ENCODE data around the gene CYP11A1.

Gene CYP11A1

DNA sequence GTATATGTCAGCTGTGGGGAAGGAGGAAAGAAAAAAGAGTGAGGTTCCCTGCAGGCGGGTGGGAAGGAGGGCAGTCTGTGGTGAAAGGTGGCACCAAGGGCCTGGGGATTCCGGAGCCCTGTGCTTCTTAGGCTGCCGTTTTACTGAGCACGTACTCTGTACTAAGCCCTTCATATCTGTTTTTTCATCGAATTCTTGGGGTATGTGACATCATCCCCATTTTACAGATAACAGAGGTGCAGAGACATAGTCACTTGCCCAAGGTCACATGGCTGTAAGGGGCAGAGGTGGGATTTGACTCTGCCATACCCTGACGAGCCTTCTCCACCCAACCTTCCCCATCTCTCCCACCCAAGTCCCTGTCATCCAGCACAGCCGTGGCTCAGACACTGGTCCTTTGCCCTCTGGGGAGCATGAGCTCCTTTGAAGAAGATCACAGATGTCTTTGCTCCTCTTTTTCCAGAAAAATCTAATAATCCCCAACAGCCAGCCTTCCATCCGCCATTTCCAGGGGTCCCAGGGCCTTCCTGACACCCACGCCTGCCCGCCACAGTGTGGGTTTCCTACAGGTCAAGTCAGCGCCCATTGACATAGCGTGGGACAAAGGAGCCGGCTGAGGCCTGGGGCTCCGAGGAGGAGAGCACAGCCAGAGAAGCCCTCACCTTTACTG, 24.2 kb downstream of the CYP11A1 start:
- DNase-seq, result no peak

DNA sequence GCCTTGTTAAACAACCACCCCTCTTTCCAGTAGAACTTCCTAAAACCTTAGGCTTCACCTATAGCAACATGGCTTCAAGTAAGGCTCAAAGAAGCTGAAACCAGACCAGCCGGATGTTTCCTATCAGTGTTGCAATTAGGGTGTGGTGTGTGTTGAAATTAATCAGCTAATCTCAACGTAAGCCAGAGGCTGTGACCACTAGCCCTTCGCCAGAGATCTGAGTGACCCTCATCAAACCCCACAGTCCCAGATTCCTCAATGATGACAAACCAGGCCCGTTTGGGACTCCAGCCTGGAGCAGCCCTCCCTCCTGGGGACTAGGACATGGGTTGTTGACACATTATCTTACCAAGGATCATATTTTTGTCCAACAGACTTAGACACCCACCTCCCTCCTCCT, 27.3 kb downstream of the CYP11A1 start:
- peak; percentile 24 for DNase-seq

DNA sequence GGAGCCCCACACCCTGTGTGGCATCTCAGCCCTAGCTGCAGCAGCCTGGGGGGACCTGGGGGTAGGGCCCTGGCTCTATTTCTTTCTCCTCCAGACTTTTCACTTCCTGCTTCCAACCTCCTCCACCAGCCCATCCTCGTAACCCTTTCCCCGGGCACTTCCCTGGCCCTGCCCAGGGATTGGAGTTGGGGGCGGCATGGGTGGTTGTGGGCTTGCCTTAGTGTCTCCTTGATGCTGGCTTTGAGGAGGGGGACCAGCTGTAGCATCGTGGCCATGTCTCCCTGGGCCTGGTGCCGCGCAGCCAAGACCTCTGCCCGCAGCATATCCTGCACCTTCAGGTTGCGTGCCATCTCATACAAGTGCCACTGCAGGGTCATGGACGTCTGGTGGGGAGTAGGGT, 28.1 kb downstream of the CYP11A1 start:
- no peak for DNase-seq

DNA sequence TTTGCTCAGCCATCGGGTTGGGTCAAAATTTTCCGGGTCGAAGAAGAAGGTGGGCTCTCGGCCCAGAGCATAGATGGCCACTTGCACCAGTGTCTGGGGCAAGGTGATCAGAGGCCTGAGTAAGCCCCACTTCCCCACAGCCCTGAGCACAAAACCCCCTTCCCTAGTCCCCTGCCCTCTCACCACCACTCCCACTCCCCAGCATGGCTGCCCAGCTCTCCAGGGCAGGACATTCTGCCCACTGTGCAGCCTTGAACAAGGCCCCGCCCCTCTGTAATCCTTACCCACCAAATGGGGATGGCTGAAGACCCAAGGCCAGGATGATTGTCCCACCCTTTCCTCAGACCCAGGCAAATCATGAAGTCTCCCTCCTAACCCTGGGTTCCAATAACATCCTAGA, 28.8 kb downstream of the CYP11A1 start:
- no peak for DNase-seq

DNA sequence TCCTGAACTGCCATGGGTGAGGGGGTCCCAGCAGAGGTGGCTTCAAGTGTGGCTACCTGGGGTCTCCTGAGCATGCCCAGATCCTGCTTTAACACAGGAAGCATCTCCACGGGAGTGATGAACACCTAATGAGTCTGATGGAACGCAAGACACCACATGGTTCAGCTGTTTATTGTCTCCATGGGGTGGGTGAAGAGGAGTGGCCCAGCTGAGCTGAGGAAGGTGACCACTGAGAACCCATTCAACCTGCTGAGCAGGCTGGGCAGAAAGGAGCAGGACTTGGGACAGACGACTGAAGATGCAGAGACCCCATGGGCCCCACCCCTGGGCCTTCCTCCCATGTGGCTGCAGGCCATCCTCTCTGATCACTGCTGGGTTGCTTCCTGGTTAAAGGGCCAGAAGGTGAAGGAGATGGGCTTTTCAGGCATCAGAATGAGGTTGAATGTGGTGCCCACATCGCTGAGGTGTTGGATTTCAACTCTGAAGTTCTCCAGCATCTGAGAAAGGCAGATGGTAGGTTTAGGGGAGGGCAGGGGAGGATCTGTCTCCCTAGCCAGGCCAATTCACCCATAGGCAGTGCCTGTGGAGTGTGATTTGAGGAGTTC, 29.7 kb downstream of the CYP11A1 start:
- DNase-seq, result no peak

DNA sequence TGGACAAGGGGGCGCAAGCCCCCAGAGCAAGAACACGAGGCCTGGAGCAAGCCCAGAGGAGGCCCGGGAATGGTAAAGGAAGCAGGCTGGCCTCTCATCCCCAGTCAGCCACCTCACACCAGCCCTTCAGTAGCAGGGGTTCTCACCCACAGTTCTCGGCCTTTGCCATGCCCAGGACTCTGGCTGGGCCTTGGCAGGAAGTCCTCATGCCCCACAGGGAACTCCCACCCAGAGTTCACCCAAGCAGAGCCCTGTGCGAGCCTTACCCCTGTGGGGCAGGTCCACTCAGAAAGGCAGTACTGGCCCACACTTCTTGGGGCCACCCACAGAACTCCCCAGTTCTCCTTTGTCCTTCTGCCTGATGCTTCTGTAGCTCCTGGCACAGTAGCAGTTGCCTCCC, 30.3 kb downstream of the CYP11A1 start:
- DNase-seq, result no peak

DNA sequence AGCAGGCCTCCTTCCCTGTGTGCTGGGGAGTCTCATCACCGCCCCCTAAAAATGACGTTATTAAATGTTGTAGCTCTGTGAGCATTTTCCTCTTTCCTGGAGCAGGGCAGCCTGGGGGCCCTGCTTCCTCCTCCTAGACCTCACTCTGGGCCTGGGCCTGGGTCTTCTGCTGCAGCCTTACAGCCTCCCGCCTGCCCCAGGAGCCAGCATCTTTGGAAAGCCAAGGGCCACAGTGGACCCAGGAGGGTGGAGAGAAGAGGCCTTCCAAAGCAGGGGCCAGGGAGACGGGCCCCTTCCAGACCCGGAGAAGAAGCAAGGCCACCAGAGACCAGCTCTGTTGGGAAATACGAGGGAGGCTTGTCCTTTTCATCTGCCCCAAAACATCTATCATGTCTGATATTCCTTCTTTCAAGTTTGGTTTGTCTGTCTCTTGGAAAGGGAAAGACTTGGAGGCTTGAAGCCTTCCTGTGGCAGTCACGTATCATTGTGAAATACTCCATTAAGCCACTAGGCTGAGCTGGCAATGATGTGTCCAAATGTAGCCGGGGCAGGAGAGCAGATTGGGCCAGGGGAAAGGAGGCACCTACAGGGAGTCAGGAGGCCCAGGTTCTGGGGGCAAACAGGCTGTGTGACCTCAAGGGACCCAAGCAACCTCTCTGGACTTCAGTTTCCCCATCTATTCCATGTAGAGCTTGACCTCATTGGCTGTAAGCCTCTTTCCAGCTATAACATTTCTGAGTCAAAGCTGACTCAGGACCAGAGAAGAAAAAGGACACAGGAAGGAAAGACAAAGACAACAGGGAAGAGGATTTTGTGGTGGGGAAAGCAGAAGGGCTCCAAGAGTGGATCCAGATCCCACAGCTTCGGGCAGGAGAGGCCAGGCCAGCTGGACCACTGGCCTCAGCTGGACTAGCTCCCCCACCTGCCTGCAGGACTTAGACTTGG, 31.1 kb downstream of the CYP11A1 start:
- no peak for DNase-seq

DNA sequence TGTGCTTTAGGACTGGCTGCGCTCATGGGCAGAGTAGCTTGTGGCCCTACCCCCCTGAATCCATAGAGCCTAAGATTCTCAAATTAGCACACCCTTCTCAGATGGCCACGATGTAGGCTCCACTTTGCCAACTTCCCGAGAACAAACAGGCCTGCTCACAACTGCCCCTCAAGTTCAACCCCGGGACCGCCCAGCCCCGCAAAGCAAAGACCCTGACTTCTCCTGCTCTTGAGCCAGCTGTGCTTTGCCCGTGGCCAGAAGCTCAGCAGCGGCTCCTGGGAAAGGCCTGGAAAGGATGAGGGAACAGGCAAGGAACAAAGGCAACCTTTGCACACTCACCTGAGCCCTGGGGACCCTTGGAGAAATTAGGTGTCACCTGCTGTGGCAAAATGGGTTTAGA, 32.0 kb downstream of the CYP11A1 start:
- no peak for DNase-seq

DNA sequence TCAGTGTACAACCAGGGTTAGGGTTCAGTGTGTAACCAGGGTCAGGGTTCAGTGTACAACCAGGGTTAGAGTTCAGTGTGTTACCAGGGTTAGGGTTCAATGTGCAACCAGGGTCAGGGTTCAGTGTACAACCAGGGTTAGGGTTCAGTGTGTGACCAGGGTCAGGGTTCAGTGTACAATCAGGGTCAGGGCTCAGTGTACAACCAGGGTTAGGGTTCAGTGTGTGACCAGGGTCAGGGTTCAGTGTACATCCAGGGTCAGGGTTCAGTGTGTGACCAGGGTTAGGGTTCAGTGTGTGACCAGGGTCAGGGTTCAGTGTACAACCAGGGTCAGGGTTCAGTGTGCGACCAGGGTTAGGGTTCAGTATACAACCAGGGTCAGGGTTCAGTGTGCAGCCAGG, 33.3 kb downstream of the CYP11A1 start:
- no peak for DNase-seq

DNA sequence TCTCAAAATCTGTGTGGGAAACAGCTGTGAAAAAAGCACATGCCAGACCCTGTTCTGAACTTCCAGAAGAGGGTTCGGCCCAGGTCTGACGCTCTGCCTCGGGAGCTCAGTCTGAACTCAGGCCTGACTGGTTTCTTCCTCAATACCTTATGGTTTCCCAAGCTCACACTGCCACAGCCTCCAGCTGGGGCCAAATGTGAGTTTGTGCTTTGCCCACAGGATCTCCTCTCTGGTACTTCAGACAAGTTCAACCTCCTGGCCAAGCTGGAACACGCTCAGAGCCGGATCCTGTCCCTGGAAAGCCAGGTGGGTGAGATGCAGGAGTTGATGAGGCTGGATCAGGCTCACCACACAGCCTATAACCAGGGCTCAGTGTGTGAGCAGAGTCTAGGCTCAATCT, 33.8 kb downstream of the CYP11A1 start:
- no peak for DNase-seq

DNA sequence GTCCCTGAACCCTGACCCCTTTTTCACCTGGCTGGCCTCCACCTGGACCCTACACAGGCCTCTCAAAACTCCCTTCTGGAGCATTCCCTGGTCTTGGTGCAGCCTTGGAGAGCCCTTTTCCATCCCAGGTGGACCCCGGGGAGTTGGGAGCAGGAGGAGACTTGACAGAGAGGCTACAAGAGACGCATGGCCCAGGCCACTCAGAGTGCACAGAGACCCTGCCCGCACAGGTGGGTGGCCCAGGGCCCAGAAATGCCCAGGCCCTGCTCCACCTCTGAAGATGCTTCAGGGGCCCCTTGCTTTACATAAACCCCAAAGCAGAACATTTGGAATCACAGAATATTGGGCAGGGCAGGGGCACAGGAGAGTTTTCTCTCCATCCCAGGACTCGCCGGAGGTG, 34.4 kb downstream of the CYP11A1 start:
- DNase-seq, result no peak

DNA sequence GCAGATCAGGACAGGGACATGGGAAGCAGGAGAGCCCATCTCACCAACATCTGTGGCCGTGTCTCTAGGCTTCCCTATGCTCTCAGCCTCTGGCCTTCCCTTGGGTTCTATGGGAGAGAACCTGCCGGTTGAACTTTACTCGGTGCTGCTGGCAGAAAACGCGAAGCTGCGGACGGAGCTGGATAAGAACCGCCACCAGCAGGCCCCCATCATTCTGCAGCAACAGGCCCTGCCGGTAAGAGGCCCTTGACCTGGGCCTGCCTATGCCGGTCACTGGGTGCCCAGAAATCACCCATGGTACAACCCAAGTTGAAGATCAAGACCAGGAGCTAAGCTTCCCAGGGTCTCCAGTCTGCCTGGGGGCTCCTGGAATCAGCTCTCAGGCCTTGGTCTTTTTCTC, 34.8 kb downstream of the CYP11A1 start:
- no peak for DNase-seq

DNA sequence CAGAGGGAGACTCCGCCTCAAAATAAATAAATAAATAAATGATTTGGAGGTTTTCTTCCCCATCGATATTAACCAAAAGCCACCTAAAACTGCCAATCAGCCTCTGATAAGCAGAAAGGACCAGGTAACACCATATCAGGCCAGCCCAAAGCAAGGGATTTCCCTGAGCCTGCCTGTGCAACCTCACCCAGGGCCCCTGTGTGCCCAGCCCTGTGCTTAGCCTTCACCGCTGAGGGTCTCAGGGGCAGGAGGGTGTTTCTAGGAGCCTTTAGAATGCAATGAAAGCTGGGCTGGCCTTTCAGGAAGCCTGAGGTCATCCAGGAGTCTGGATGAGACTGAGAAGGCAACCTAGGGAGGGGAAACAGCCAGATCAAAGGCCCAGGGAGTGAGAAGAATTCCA, 35.4 kb downstream of the CYP11A1 start:
- DNase-seq, result no peak

DNA sequence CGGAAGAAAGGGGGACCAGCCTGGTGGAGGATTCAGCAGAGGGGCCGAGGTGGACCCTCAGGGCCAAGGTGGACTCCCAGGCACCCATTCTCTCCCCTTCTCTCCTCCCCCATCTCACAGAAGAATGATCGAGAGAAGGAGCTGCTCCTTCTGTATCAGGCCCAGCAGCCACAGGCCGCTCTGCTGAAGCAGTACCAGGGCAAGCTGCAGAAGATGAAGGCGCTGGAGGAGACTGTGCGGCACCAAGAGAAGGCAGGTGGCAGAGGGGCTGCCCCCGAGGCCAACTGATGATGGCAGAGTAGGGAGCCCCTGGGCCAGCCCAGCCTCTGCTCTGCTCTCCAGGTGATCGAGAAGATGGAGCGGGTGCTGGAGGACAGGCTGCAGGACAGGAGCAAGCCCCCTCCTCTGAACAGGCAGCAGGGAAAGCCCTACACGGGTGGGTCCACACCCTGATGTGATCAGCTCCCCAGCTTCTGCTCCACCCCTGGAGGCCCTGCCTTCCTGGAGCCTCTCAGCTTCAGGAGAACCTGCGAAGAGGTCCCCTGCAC, 36.5 kb downstream of the CYP11A1 start:
- no peak for DNase-seq

DNA sequence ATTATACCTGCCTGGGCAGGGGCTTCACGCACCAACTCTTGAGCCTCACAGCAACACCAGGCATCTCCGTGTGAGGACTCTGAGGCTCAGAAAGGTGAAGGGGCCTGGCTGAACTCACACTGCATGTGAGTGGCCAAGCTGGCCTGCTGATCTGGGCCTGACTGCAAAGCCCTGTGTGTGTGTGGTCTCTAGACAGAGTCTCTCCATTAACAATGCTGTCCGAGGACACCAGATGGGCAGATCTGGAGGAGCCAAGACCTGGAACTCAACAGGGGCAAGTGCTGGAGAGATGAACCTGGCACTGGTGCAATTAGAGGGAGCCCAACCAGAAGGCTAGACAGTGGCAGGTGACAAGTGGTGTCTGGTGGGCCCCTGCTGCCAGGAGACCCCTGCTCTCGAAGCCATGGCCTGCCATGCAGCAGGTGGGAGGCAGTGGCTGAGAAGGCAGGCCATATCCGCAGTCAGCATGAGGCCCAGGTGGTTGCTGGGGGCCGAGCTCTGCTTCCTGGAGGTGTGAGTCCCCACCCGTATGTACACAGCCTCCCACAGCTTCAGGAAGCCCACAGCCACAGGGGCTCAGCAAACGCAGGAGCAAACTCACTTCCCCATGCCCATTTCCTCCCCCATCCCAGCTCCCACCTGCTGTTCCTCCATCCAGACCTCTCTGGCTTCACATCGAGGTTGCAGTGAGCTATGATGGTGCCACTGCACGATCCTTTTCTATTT, 39.0 kb downstream of the CYP11A1 start:
- no peak for DNase-seq

DNA sequence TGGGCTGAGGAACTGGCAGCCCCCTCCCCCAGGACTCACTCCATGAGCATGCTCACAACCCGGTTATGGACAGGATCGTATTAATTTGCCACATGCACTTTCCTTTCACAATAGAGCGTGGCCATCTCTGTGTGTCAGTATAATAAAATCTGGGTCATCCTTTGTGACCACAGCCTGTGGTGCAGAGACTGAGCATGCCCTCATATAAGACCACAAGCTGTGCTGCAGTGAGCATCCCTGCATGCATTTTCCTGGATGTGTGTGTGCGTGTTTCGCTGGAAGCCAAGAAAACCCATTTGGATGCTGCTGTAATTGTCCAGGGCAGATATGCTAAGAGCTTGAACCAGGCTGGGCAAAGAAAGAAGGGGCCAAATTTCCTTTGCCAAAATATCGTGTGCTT, 39.7 kb downstream of the CYP11A1 start:
- no peak for DNase-seq

DNA sequence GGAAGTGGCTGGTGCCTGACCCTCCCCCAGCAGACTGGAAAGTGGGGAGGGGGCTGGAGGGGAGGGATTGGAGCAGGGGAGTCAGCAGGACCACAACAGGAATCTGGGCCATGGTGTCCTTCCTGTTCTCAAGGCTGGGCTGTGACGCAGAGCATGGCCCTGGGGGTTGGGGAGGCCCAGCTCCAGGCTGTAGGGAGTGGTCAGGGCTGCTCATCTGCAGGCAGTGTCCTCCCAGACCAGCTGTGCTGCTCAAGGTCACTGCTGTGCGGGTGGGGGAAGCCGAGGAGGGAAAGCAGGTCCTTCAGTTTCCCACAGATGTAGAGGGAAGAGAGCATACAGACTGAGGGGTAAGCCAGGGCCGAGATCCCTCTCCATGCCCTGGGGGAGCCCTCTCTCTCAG, 40.7 kb downstream of the CYP11A1 start:
- DNase-seq, result no peak

DNA sequence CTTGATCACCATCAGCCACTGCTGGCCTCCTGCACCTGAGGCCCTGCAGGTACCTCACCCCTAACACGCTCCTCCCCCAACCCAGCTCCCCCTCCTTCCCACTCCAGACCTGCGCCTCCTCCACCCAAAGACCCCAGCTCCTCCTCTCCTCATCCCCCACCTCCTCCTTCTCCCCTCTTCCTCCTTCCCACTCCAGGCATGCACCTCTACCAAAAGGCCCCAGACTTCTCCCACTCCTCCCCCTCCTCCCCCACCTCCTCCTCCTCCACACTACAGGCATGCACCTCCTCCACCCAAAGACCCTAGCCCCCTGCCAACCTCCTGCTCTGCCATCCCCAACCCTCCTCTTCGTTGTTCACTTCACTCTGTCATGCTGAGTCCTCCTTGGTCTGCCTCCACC, 42.7 kb downstream of the CYP11A1 start:
- DNase-seq, result no peak

DNA sequence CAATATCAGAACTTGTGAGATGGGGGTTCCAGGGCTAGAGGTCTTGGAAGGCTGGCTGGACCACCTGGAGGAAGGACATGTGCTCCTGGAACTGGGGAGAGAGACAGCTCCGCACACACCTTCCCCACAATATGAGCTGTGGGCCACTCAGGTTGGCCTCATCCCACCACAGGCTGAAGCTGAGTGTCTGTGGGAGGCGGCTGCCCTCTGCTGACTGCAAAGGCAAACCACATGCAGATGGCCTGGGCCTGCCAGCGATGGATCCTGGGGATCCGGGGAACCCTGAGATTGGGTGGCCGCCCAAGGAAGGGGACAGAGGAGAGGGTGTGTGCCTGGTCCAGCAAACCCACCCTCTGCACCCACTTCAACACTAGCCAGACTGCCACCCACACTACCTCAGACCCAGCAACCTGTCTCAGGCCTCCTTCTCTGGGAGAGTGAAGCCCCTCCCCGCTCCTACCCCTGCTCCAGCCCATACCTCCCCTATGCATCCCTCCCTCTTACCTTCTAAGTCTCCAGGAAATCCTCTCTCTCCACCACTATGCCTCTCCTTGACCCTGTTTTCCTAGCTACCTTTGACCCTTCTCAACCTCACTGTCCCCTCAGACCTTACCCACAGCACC, 44.8 kb downstream of the CYP11A1 start:
- peak; percentile 67 for DNase-seq

DNA sequence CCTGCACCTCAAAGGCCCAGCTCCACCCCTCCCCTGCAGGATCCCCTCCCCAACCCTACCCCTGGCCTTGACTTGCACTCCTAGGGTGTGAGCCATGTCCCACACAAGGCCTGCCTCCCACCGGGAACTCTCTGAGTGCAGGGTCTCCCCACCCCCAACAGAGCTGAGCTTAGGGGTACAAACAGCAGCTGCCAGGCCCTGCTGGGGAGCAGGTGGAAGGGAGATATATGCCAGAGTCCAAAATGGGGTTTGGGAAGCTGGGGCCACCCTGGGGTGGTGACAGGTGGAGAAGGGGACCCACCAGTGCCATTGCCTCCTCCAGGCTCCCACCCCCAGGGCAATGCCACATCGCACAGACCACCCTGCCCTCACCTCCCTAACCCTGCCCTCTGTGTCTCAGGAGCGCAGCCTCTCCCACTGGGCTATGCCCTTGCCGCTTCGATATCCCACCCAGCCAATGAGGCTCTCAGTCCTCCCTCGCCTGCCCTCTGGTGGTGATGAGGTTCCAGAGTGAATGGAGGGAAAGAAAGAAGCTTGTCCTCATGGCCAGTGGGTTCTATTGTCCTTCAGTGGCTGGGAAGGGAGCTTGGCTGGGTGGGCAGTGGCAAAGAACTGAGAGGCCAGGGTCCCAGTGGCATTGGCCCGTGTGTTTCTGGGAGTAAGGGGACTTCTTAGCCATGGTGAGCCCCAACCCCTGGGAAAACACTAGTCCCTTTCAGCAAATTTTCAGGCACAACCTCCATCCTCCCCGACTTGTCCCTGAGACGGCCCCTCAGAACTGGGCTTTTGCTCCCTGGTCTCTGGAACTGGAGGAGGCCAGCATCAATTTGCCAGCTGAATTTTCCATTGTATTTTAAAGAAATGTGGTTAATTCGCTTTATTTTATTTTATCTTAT, 46.8 kb downstream of the CYP11A1 start:
- peak; percentile 73 for DNase-seq

DNA sequence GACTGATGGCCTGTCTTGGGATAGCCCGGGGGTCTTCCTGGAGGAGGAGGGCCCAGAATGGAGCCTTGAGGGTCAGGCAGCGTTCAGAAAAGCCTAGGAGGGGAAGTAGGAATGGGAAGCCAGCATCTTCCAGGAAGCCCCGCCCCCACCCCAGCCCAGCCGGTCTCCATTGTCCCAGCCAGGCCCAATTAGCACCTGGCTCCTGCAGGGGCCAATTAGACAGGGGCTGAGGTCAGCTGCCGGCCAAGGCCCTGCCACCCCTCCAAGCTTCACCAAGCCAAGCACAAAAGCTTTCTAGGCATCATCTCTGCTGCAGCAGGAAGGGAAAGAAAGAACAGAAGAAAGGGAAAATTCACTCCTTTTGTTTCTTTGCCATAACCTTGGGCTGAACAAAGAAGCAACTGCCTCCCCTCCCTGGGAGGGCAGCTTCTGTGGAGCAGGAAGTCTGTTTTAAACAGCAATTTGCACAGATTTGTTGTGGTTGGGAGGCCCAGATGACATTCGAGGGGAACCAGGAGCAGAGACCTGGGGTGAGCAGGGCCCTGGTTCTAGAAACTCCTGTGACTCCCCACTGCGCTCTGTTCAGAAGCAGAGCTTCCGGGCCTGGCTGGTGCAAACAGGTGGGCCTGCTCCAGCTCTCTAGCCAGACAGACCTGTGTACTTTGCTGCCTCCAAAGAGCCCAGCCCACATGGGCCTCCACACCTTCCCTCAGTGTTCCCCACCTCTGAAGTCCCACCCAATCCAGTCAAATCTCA, 47.7 kb downstream of the CYP11A1 start:
- DNase-seq, result no peak

All from OCI-M1 (cell line).